Endothelial cell of umbilical vein (primary cell): Measurements from ENCODE around the gene ZNF844. TPM values are rescaled to one million over a fixed set of nuclear protein-coding genes. Genes with fewer than 3 reads are reported as not detected.

Source experiments
- BruUV-seq: library from RNA; stranded (reverse); fragments of 400-500 nt; replicated peaks from 2 replicates; lab custom pipeline; 2021; lab: Mats Ljungman, UMichigan
- CTCF ChIA-PET: fragments of 300-600, 350-600 bp; sonication (Branson Sonifier 250); formaldehyde crosslinking; loops from one replicate; lab custom pipeline; 2021; ENCODE audit warnings: antibody characterized with exemption, inconsistent platforms; lab: Charles Lee
- POLR2A ChIA-PET: fragments of 300-600, 350-600 bp; sonication (Branson Sonifier 250); formaldehyde crosslinking; loops from one replicate; lab custom pipeline; 2021; ENCODE audit warnings: antibody characterized with exemption, inconsistent platforms; lab: Charles Lee
- DNase-seq: peaks from one replicate; pipeline ENCODE4 v3.0.0-alpha.2; 2011; ENCODE audit warnings: low read depth, low spot score
- FAIRE-seq: peaks from 2 replicates; lab custom pipeline; 2011; peaks lifted over from hg19 to GRCh38; lab: Jason Lieb, UNC
- H2AFZ ChIP-seq: 2 replicates; pipeline ENCODE4 v1.6.0; 2012; ENCODE audit warnings: low read depth, low read length, control low read depth, inconsistent platforms
- H3K27ac ChIP-seq: 2 replicates; pipeline ENCODE4 v1.5.1; 2011; ENCODE audit warnings: low read depth, mild to moderate bottlenecking, control low read depth, low read length, moderate library complexity; ENCODE audit not compliant: insufficient read depth
- H3K27me3 ChIP-seq, 2 experiments: 2 replicates each; pipeline versions ENCODE4 v1.6.0 to v1.6.1; 2011; ENCODE audit warnings: low read length in 2 of 2, mixed read lengths in 1 of 2; ENCODE audit not compliant: control insufficient read depth in 2 of 2, insufficient read depth in 2 of 2
- H3K36me3 ChIP-seq, 2 experiments: 2 replicates in 1 of 2; 3 replicates in 1 of 2; pipeline ENCODE4 v1.5.1; 2011; ENCODE audit warnings: low read length in 2 of 2, mild to moderate bottlenecking in 1 of 2, moderate library complexity in 1 of 2; ENCODE audit not compliant: control insufficient read depth in 2 of 2, insufficient read depth in 2 of 2; ENCODE audit errors: extremely low read depth in 1 of 2
- H3K4me1 ChIP-seq: 3 replicates; pipeline ENCODE4 v1.5.1; 2011; ENCODE audit warnings: mild to moderate bottlenecking, low read length; ENCODE audit not compliant: control insufficient read depth, insufficient read depth; ENCODE audit errors: extremely low read depth
- H3K4me2 ChIP-seq: 2 replicates; pipeline ENCODE4 v1.6.1; 2011; ENCODE audit warnings: low read length, control low read depth, mixed read lengths; ENCODE audit not compliant: insufficient read depth
- H3K4me3 ChIP-seq, 3 experiments: fragments of 200-600 bp in 1 of 3; sonication (generic), shearing (Covaris generic) in 1 of 3; replicated peaks in 1 of 3; 2 replicates each; pipeline ENCODE4 v1.5.1; 2011 to 2016; ENCODE audit warnings: control low read depth in 3 of 3, low read length in 3 of 3, mild to moderate bottlenecking in 2 of 3, inconsistent platforms in 1 of 3, low read depth in 1 of 3, moderate library complexity in 1 of 3; ENCODE audit not compliant: insufficient read depth in 1 of 3
- H3K79me2 ChIP-seq: 2 replicates; pipeline ENCODE4 v1.6.0; 2012; ENCODE audit warnings: low read length, inconsistent platforms; ENCODE audit not compliant: control insufficient read depth, insufficient read depth
- H3K9ac ChIP-seq: replicated peaks from 2 replicates; pipeline ENCODE3; 2011; ENCODE audit warnings: low read length, control low read depth; ENCODE audit not compliant: insufficient read depth; ENCODE audit errors: extremely low read depth
- H3K9me1 ChIP-seq: replicated peaks from 3 replicates; pipeline ENCODE4 v1.6.0; 2011; ENCODE audit warnings: mild to moderate bottlenecking, low read length; ENCODE audit not compliant: control insufficient read depth, insufficient read depth; ENCODE audit errors: extremely low read depth
- H3K9me3 ChIP-seq: replicated peaks from 2 replicates; pipeline ENCODE4 v1.5.1; 2012; ENCODE audit warnings: low read length, inconsistent platforms; ENCODE audit not compliant: control insufficient read depth, insufficient read depth
- H4K20me1 ChIP-seq: replicated peaks from 2 replicates; pipeline ENCODE3; 2011; ENCODE audit warnings: mild to moderate bottlenecking, low read length; ENCODE audit not compliant: control insufficient read depth, insufficient read depth; ENCODE audit errors: extremely low read depth
- CTCF ChIP-seq, 2 donors: IDR thresholded peaks; 1 replicate in 1 of 2; 2 replicates in 1 of 2; pipeline ENCODE4 v1.5.1; 2011; ENCODE audit warnings: low read length in 2 of 2, mild to moderate bottlenecking in 2 of 2, moderate library complexity in 2 of 2, control low read depth in 1 of 2, inconsistent platforms in 1 of 2, low read depth in 1 of 2; ENCODE audit not compliant: insufficient read depth in 1 of 2; ENCODE audit errors: extremely low read depth in 1 of 2
- EZH2 ChIP-seq: IDR thresholded peaks from 2 replicates; pipeline ENCODE4 v1.6.1; 2012; ENCODE audit warnings: borderline replicate concordance, low read depth, mild to moderate bottlenecking, moderate library complexity, low read length, inconsistent platforms; ENCODE audit not compliant: severe bottlenecking
- FOS ChIP-seq: IDR thresholded peaks from 2 replicates; pipeline ENCODE4 v1.6.1; 2011; ENCODE audit warnings: mild to moderate bottlenecking, low read length, moderate library complexity, borderline replicate concordance; ENCODE audit not compliant: insufficient read depth
- GATA2 ChIP-seq: IDR thresholded peaks from 2 replicates; pipeline ENCODE4 v1.7.0; 2011; ENCODE audit warnings: low read depth, mild to moderate bottlenecking, moderate library complexity, mixed read lengths, low read length; ENCODE audit not compliant: insufficient read length, insufficient read depth
- JUN ChIP-seq: IDR thresholded peaks from 2 replicates; pipeline ENCODE4 v1.6.1; 2011; ENCODE audit warnings: borderline replicate concordance, low read depth; ENCODE audit not compliant: insufficient read length, insufficient read depth
- MAX ChIP-seq: IDR thresholded peaks from 2 replicates; pipeline ENCODE4 v1.6.1; 2011; ENCODE audit not compliant: insufficient read depth, insufficient read length
- MYC ChIP-seq: IDR thresholded peaks from one replicate; pipeline ENCODE4 v1.6.1; 2011; ENCODE audit warnings: mild to moderate bottlenecking, low read depth, low read length
- POLR2A ChIP-seq: IDR thresholded peaks from 2 replicates; pipeline ENCODE4 v1.6.1; 2012; ENCODE audit warnings: low read depth, mild to moderate bottlenecking, control low read depth, low read length
- POLR2AphosphoS5 ChIP-seq: IDR thresholded peaks from 2 replicates; pipeline ENCODE4 v1.6.1; 2012; ENCODE audit warnings: low read depth, mild to moderate bottlenecking, control low read depth, low read length, moderate library complexity; ENCODE audit not compliant: insufficient read depth
- dilution Hi-C: fragments of 300-500 bp; cut with MboI; formaldehyde crosslinking; loops from one replicate; pipeline ENCODE4 v1.15.0; 2019; ENCODE audit warnings: low sequenced_read_pairs; ENCODE audit not compliant: extremely low pct_ligation_motif_present
- intact Hi-C: fragments of 100-400 bp; cut with micrococcal nuclease; formaldehyde crosslinking; loops from one replicate; pipeline ENCODE4 v1.10.0; 2022
- polyA plus RNA-seq, 4 experiments: library from polyadenylated mRNA; depleted of rRNA in 3 of 4; stranded (reverse) in 3 of 4; unstranded in 1 of 4; fragments of >200 nt; gene quantifications; 2 replicates each; pipeline versions ENCODE4 v1.2.1 to v1.2.3, GENCODE V29; 2011 to 2012; ENCODE audit warnings: missing spikeins in 1 of 4
- total RNA-seq: library from RNA; stranded (reverse); gene quantifications from 2 replicates; pipeline ENCODE4 v1.2.3, GENCODE V29; 2021

Gene ZNF844
- total and polyA plus RNA-seq, 2 donors (not counting 3 experiments of a cell fraction or from before 2014, with no cell fraction given): 0.90 to 3.8 TPM

GRCh38 chr19:12113121-12113520 lies 48.6 kb downstream of the ZNF844 start:
- Histone ChIP-seq H3K9me1 (no peaks in the 10 kb centered on the region), H3K4me2 (no peak overlapping the region), H2AFZ (no peak overlapping the region), H3K9me3 (peaks cover 13% of the 10 kb centered on the region), H3K4me1 (no peaks in the 10 kb centered on the region), H4K20me1 (no peaks in the 10 kb centered on the region), H3K4me3 (no peak overlapping the region), H3K9ac (no peak overlapping the region), H3K27me3 (no peaks in the 10 kb centered on the region), H3K36me3 (no peaks in the 10 kb centered on the region), H3K27ac (no peak overlapping the region), H3K79me2 (no peaks in the 10 kb centered on the region)
- dilution Hi-C loops: no loop called here
- TF ChIP-seq POLR2AphosphoS5 (no peak), GATA2 (no peak), MAX (no peak), POLR2A (no peak), CTCF (IDR thresholded peaks at IDR 0.05; ENCODE audit: extremely low read depth in 1 of 2, insufficient read depth in 1 of 2, low read depth in 1 of 2, low read length in 2 of 2) (no peak), MYC (no peak), JUN (no peak), FOS (no peak), EZH2 (no peak)
- POLR2A ChIA-PET: no interaction called here
- intact Hi-C loops: no loop called here
- DNase-seq (no peak), FAIRE-seq (no peak)
- CTCF ChIA-PET: no interaction called here
- BruUV-seq: no TSS peak
